SK-N-SH (cell line): ENCODE measurements around the gene FAM83E.

ENCODE experiments used
- EP300 ChIP-seq, 2 experiments: IDR thresholded peaks; 2 replicates each; pipeline versions ENCODE4 v1.4.0 to v1.6.1; 2012; ENCODE audit warnings: borderline replicate concordance in 1 of 2, low read depth in 1 of 2, low read length in 1 of 2
- GABPA ChIP-seq: IDR thresholded peaks from 2 replicates; pipeline ENCODE4 v1.4.0; 2012; ENCODE audit warnings: low read depth, mild to moderate bottlenecking
- GATA2 ChIP-seq: sonication (generic); formaldehyde crosslinking; IDR thresholded peaks from 2 replicates; pipeline ENCODE4 v1.5.0; 2020; ENCODE audit warnings: mild to moderate bottlenecking, missing genetic modification reagents
- JUND ChIP-seq: IDR thresholded peaks from 2 replicates; pipeline ENCODE4 v1.4.0; 2012
- MXI1 ChIP-seq: IDR thresholded peaks from 2 replicates; pipeline ENCODE4 v1.6.1; 2012; ENCODE audit warnings: mild to moderate bottlenecking, low read depth, low read length, improper control_type of control experiment
- NFIC ChIP-seq: IDR thresholded peaks from 2 replicates; pipeline ENCODE4 v1.4.0; 2012; ENCODE audit warnings: borderline replicate concordance
- POLR2AphosphoS5 ChIP-seq: IDR thresholded peaks from 2 replicates; pipeline ENCODE4 v1.6.1; 2012; ENCODE audit warnings: low read depth, low read length
- TAF1 ChIP-seq: IDR thresholded peaks from 2 replicates; pipeline ENCODE4 v1.6.1; 2012; ENCODE audit warnings: low read depth, mild to moderate bottlenecking, low read length, moderate library complexity, borderline replicate concordance
- TCF12 ChIP-seq: IDR thresholded peaks from 2 replicates; pipeline ENCODE4 v1.4.0; 2012
- YY1 ChIP-seq: IDR thresholded peaks from 2 replicates; pipeline ENCODE4 v1.4.0; 2012; ENCODE audit warnings: low read depth, mild to moderate bottlenecking
- TF ChIP-seq, protein P1 (sequence below): fragments of 200-600 bp; sonication (generic); IDR thresholded peaks from 2 replicates; pipeline ENCODE4 v1.6.1; 2017; ENCODE audit warnings: antibody characterized with exemption, mild to moderate bottlenecking, moderate library complexity

DNA sequence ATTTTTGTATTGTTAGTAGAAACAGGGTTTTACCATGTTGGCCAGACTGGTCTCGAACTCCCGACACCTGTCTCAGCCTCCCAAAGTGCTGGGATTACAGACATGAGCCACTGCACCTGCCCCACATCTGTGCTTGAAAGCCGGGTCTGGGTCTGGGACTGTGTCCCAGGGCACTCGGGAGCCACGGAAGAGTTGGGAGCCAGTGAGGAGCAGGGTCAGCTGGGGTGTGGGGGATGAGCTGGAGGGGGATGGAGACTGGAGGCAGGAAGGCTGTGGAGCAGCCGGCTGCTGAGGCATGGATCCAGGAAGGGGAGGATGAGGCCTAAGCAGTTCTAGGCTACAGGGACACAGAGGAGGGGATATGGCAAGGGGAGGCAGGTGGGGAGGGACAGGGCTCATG is 19.0 kb downstream of the FAM83E start:
- TF ChIP-seq, protein P1, sequence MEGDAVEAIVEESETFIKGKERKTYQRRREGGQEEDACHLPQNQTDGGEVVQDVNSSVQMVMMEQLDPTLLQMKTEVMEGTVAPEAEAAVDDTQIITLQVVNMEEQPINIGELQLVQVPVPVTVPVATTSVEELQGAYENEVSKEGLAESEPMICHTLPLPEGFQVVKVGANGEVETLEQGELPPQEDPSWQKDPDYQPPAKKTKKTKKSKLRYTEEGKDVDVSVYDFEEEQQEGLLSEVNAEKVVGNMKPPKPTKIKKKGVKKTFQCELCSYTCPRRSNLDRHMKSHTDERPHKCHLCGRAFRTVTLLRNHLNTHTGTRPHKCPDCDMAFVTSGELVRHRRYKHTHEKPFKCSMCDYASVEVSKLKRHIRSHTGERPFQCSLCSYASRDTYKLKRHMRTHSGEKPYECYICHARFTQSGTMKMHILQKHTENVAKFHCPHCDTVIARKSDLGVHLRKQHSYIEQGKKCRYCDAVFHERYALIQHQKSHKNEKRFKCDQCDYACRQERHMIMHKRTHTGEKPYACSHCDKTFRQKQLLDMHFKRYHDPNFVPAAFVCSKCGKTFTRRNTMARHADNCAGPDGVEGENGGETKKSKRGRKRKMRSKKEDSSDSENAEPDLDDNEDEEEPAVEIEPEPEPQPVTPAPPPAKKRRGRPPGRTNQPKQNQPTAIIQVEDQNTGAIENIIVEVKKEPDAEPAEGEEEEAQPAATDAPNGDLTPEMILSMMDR, result no peak
- TF ChIP-seq JUND (no peak), NFIC (no peak), MXI1 (no peak), GABPA (no peak), POLR2AphosphoS5 (no peak), EP300 (IDR thresholded peaks at IDR 0.05; ENCODE audit: borderline replicate concordance in 1 of 2, low read depth in 1 of 2, low read length in 1 of 2) (no peak), GATA2 (CRISPR knock-in tag) (no peak), TAF1 (no peak), TCF12 (no peak), YY1 (no peak)
